NCI-H2081 treated with DMSO at 0.1 percent for 48 hours (cell line): Measurements from ENCODE around the gene UBTF.
"Not testable (repeated sequence)": the region's sequence is repeated elsewhere in the genome, so short reads cannot be mapped to it uniquely, and the experiment has no call there.

ENCODE experiments used
- DNase-seq: peaks from one replicate; lab custom pipeline; 2025; lab: John Stamatoyannopoulos, UW

The UBTF gene

GRCh38 chr17:44241106-44241624, 21.7 kb upstream of the UBTF start:
- no peak for DNase-seq

- DNase-seq: not testable (repeated sequence)
Measured at GRCh38 chr17:44237886-44238285, 18.4 kb upstream of the UBTF start.

- no peak for DNase-seq
Measured at GRCh38 chr17:44236444-44236991, 17.0 kb upstream of the UBTF start.

GRCh38 chr17:44235583-44235936, 16.1 kb upstream of the UBTF start:
- DNase-seq: no peak

- no peak for DNase-seq
Measured at GRCh38 chr17:44233582-44233981, 14.1 kb upstream of the UBTF start.

- DNase-seq: no peak
Measured at GRCh38 chr17:44232061-44232460, 12.6 kb upstream of the UBTF start.

- DNase-seq: no peak
Measured at GRCh38 chr17:44230140-44230539, 10.7 kb upstream of the UBTF start.

- no peak for DNase-seq
Measured at GRCh38 chr17:44229090-44229489, 9.6 kb upstream of the UBTF start.

- DNase-seq: no peak
Measured at GRCh38 chr17:44223541-44224071, 4.1 kb upstream of the UBTF start.

- peak; percentile 58 for DNase-seq
Measured at GRCh38 chr17:44222112-44222869, 2.8 kb upstream of the UBTF start.

- DNase-seq: no peak
Measured at GRCh38 chr17:44221862-44222111, 2.3 kb upstream of the UBTF start.

GRCh38 chr17:44221084-44221861, 1.8 kb upstream of the UBTF start:
- DNase-seq: peak; percentile 60

GRCh38 chr17:44220213-44221083, 973 bp upstream of the UBTF start:
- DNase-seq: no peak

GRCh38 chr17:44219108-44219615, 313 bp downstream of the UBTF start:
- no peak for DNase-seq

- DNase-seq: peak; percentile 76
Measured at GRCh38 chr17:44218344-44219107, 949 bp downstream of the UBTF start.

- DNase-seq: no peak
Measured at GRCh38 chr17:44217738-44218343, 1.6 kb downstream of the UBTF start.

- DNase-seq: no peak
Measured at GRCh38 chr17:44216694-44217093, 2.8 kb downstream of the UBTF start.

- no peak for DNase-seq
Measured at GRCh38 chr17:44216173-44216572, 3.3 kb downstream of the UBTF start.

- DNase-seq: no peak
Measured at GRCh38 chr17:44214896-44215295, 4.6 kb downstream of the UBTF start.

GRCh38 chr17:44214230-44214494, 5.3 kb downstream of the UBTF start:
- no peak for DNase-seq
